IMR-90 (cell line): ENCODE results near the gene ST3GAL5.

Experiments
- BHLHE40 ChIP-seq: fragments of 150-350 bp; IDR thresholded peaks from 2 replicates; pipeline ENCODE4 v1.6.1; 2016; ENCODE audit warnings: mild to moderate bottlenecking, low read depth, low read length
- CTCF ChIP-seq: conservative IDR thresholded peaks from 2 replicates; pipeline ENCODE4 v1.5.1; 2012; ENCODE audit warnings: mild to moderate bottlenecking, low read depth, low read length, improper control_type of control experiment
- ELK1 ChIP-seq: fragments of 150-350 bp; IDR thresholded peaks from 2 replicates; pipeline ENCODE4 v1.6.1; 2016; ENCODE audit warnings: low read depth, mild to moderate bottlenecking, low read length, moderate library complexity, borderline replicate concordance
- RAD21 ChIP-seq: IDR thresholded peaks from 2 replicates; pipeline ENCODE4 v1.6.1; 2012; ENCODE audit warnings: low read length, improper control_type of control experiment

- TF ChIP-seq CTCF (no peak), BHLHE40 (no peak), RAD21 (no peak), ELK1 (no peak)
Measured at GRCh38 chr2:85802354-85803103, 86.3 kb downstream of the ST3GAL5 start.
